ENCODE measurements around the gene SKOR1. TPM values are rescaled to one million over a fixed set of nuclear protein-coding genes. Genes with fewer than 3 reads are reported as not detected.

The SKOR1 gene
- total and polyA plus RNA-seq, 2 of the 13 experiments (the other 11 are each of a cell fraction or from before 2014, with no cell fraction given), result 0.09 to 0.11 TPM

DNA sequence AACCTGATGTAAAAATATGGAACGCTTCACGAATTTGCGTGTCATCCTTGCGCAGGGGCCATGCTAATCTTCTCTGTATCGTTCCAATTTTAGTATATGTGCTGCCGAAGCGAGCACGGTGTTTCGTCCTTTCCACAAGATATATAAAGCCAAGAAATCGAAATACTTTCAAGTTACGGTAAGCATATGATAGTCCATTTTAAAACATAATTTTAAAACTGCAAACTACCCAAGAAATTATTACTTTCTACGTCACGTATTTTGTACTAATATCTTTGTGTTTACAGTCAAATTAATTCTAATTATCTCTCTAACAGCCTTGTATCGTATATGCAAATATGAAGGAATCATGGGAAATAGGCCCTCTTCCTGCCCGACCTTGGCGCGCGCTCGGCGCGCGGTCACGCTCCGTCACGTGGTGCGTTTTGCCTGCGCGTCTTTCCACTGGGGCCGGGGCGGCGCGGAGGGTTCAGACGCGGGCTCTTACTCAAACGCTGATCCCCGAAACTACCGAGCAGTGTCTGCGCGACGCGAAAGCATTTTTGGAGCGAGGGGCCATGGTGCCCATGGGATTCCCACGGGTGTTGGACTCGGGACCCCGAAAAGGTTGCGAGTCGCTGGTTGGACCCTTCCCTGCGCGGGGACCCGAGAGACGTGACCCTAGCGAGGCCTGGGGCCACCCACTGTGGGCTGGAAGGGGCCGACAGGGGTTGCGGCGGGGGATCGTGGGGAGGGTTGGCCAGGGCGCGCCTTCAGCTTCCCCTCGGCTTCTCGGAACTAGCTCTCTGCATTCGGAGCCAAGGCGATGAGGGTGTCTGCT lies 14.8 kb downstream of the SKOR1 start, which contains the start of gene RNU6-1 (continued):
- TF ChIP-seq, protein P1, sequence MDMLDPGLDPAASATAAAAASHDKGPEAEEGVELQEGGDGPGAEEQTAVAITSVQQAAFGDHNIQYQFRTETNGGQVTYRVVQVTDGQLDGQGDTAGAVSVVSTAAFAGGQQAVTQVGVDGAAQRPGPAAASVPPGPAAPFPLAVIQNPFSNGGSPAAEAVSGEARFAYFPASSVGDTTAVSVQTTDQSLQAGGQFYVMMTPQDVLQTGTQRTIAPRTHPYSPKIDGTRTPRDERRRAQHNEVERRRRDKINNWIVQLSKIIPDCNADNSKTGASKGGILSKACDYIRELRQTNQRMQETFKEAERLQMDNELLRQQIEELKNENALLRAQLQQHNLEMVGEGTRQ (IDR thresholded peaks at IDR 0.05; ENCODE audit: low read depth, low read length), result peak; percentile 96
- TF ChIP-seq, protein P1 (CRISPR knock-in tag; IDR thresholded peaks at IDR 0.05; ENCODE audit: borderline replicate concordance), result peak; percentile 97; the same call in 1 of the 2 replicates
- TF ChIP-seq ZNF619 (CRISPR knock-in tag; IDR thresholded peaks at IDR 0.05) (0 out of 2 replicates have a peak, but pooled peaks have one; percentile 41), ZSCAN21 (CRISPR knock-in tag; IDR thresholded peaks at IDR 0.05; ENCODE audit: borderline replicate concordance) (no peak), NRL (CRISPR knock-in tag; IDR thresholded peaks at IDR 0.05; ENCODE audit: borderline replicate concordance) (peak; percentile 94), EEA1 (CRISPR knock-in tag; IDR thresholded peaks at IDR 0.05; ENCODE audit: borderline replicate concordance) (0 out of 2 replicates have a peak, but pooled peaks have one; percentile 45), FOXA3 (CRISPR knock-in tag; IDR thresholded peaks at IDR 0.05) (0 out of 2 replicates have a peak, but pooled peaks have one; percentile 25), ZNF670 (CRISPR knock-in tag; IDR thresholded peaks at IDR 0.05; ENCODE audit: borderline replicate concordance) (no peak; the same call in 1 of the 2 replicates), NKX3-1 (CRISPR knock-in tag; IDR thresholded peaks at IDR 0.05) (no peak), ZNF24 (IDR thresholded peaks at IDR 0.05) (peak; percentile 82), GABPA (IDR thresholded peaks at IDR 0.05; ENCODE audit: low read depth, low read length) (no peak), GABPA (CRISPR knock-in tag; IDR thresholded peaks at IDR 0.05; ENCODE audit: low read depth) (0 out of 2 replicates have a peak, but pooled peaks have one; percentile 36), GTF3A (CRISPR knock-in tag; conservative IDR thresholded peaks at IDR 0.05) (no peak), MEF2D (CRISPR knock-in tag; IDR thresholded peaks at IDR 0.05) (no peak)
- TF ChIP-seq, protein P2, sequence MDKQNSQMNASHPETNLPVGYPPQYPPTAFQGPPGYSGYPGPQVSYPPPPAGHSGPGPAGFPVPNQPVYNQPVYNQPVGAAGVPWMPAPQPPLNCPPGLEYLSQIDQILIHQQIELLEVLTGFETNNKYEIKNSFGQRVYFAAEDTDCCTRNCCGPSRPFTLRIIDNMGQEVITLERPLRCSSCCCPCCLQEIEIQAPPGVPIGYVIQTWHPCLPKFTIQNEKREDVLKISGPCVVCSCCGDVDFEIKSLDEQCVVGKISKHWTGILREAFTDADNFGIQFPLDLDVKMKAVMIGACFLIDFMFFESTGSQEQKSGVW (CRISPR knock-in tag; IDR thresholded peaks at IDR 0.05; ENCODE audit: borderline replicate concordance), result no peak
- TF ChIP-seq, protein P3, sequence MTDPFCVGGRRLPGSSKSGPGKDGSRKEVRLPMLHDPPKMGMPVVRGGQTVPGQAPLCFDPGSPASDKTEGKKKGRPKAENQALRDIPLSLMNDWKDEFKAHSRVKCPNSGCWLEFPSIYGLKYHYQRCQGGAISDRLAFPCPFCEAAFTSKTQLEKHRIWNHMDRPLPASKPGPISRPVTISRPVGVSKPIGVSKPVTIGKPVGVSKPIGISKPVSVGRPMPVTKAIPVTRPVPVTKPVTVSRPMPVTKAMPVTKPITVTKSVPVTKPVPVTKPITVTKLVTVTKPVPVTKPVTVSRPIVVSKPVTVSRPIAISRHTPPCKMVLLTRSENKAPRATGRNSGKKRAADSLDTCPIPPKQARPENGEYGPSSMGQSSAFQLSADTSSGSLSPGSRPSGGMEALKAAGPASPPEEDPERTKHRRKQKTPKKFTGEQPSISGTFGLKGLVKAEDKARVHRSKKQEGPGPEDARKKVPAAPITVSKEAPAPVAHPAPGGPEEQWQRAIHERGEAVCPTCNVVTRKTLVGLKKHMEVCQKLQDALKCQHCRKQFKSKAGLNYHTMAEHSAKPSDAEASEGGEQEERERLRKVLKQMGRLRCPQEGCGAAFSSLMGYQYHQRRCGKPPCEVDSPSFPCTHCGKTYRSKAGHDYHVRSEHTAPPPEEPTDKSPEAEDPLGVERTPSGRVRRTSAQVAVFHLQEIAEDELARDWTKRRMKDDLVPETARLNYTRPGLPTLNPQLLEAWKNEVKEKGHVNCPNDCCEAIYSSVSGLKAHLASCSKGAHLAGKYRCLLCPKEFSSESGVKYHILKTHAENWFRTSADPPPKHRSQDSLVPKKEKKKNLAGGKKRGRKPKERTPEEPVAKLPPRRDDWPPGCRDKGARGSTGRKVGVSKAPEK (CRISPR knock-in tag; IDR thresholded peaks at IDR 0.05; ENCODE audit: borderline replicate concordance), result peak; percentile 98
- TF ChIP-seq, protein P4, sequence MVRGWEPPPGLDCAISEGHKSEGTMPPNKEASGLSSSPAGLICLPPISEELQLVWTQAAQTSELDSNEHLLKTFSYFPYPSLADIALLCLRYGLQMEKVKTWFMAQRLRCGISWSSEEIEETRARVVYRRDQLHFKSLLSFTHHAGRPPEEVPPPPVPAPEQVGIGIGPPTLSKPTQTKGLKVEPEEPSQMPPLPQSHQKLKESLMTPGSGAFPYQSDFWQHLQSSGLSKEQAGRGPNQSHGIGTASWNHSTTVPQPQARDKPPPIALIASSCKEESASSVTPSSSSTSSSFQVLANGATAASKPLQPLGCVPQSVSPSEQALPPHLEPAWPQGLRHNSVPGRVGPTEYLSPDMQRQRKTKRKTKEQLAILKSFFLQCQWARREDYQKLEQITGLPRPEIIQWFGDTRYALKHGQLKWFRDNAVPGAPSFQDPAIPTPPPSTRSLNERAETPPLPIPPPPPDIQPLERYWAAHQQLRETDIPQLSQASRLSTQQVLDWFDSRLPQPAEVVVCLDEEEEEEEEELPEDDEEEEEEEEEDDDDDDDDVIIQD (CRISPR knock-in tag; IDR thresholded peaks at IDR 0.05; ENCODE audit: low read depth), result 0 out of 2 replicates have a peak, but pooled peaks have one; percentile 6
- TF ChIP-seq, protein P5, sequence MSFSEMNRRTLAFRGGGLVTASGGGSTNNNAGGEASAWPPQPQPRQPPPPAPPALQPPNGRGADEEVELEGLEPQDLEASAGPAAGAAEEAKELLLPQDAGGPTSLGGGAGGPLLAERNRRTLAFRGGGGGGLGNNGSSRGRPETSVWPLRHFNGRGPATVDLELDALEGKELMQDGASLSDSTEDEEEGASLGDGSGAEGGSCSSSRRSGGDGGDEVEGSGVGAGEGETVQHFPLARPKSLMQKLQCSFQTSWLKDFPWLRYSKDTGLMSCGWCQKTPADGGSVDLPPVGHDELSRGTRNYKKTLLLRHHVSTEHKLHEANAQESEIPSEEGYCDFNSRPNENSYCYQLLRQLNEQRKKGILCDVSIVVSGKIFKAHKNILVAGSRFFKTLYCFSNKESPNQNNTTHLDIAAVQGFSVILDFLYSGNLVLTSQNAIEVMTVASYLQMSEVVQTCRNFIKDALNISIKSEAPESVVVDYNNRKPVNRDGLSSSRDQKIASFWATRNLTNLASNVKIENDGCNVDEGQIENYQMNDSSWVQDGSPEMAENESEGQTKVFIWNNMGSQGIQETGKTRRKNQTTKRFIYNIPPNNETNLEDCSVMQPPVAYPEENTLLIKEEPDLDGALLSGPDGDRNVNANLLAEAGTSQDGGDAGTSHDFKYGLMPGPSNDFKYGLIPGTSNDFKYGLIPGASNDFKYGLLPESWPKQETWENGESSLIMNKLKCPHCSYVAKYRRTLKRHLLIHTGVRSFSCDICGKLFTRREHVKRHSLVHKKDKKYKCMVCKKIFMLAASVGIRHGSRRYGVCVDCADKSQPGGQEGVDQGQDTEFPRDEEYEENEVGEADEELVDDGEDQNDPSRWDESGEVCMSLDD (CRISPR knock-in tag; IDR thresholded peaks at IDR 0.05; ENCODE audit: borderline replicate concordance), result peak; percentile 71; the same call in 1 of the 2 replicates

All from HepG2 (cell line).